ENCODE results near the gene MITD1.
A peak's percentile ranks its signal among the peaks of the same experiment; 100 is the strongest.
"Not testable (repeated sequence)": the region's sequence is repeated elsewhere in the genome, so short reads cannot be mapped to it uniquely, and the experiment has no call there.

The MITD1 gene

DNA sequence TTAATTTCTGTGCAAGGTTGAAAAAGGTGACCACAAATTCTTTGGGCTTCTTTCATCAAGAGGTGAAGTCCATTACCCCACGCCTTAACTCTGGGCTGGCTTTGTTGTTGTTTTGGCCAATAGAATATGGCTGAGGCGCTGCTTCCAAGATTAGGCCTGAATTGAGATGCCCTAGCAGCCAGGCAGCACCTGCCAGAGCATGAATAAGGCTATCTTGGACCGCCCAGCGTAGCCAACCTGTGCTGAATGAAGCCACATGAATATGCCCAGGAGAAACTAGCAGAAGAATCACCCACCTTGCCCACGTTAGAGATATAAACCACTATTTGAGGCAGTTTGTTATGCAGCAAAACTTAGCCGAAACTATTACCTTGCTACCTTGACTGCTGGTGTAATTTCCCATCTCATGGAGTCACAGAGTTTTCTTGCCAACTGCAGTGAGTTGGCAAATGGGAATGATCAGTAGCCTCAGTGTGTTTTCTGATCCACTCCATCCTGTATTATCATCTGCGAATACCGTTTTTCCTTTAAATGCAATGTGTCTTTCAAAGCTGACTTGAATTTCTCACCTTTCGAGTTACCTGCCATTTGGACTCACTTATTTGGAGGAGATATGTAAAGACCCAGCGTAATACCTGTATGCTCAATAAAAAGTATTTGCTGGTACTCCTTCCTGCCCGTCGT lies 26.8 kb downstream of the MITD1 start:
- H3K36me3 ChIP-seq (ENCODE audit: control insufficient read depth, insufficient read depth, low read length) = peaks cover 16% of the 10 kb centered on the region
- peak overlapping the region; percentile 93 for H3K4me3 ChIP-seq (ENCODE audit: low read depth, low read length)
- H3K9ac ChIP-seq (ENCODE audit: low read depth, low read length) = peak overlapping the region; percentile 90
- no peaks in the 10 kb centered on the region for H3K27me3 ChIP-seq (ENCODE audit: control insufficient read depth, insufficient read depth, low read length)
- H3K4me1 ChIP-seq (ENCODE audit: control insufficient read depth, insufficient read depth, low read length) = peaks cover 5% of the 10 kb centered on the region
- H3K9me3 ChIP-seq (ENCODE audit: control insufficient read depth, insufficient read depth, low read length) = no peaks in the 10 kb centered on the region
- H3K27ac ChIP-seq (ENCODE audit: low read depth, low read length) = no peak overlapping the region

DNA sequence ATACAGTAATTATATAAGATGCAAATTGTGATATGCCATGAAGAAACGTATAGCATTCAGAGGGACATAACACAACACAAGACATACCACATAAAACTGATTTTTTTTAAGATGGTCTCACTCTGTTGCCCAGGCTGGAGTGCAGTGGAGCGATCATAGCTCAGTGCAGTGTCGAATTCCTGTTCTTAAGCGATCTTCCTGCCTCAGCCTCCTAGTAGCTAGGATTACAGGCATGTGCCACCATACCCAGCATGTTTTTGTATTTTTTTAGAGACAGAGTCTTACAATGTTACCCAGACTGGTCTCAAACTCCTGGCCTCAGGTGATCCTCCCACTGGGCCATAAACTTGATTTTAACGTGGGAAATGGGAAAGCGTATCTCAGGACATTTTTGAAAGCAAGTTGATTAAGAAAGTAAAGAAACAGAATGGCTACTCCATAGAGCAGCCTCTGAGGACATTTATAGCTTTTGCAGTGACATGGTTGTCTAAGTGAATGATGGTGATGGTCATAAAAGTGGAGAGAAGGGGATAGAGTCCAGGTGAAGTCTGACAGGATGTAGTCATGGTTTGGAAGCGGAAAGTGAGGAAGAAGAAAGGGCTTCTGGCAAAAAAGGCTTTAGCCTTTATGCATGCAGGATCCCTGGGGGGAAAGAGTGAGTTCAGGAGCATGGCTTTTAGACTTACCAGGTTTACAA lies 28.5 kb downstream of the MITD1 start:
- H3K9ac ChIP-seq (ENCODE audit: low read depth, low read length) = no peak overlapping the region

DNA sequence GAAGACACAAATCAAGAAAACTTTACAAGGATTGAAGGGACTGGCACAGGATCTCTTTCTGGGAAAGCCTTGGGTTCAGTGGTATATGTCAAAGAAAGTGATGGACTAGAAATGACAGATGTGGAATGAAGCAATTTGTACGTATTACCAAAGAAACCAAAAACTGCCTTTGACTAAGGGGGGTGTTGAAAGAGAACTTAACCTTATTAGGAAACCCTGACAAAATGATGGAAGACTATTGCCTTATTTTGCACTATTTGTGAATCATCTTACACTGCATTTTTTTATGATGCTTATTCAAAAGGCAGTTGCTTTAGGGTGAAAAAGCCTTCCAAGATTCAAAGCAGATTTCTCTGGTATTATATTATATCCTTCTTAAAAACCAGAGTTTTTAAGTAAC lies 30.2 kb downstream of the MITD1 start:
- Histone ChIP-seq H3K27me3 (ENCODE audit: control insufficient read depth, insufficient read depth, low read length) (no peaks in the 10 kb centered on the region), H3K27ac (ENCODE audit: low read depth, low read length) (no peak overlapping the region), H3K4me3 (ENCODE audit: low read depth, low read length) (no peak overlapping the region), H3K36me3 (ENCODE audit: control insufficient read depth, insufficient read depth, low read length) (no peaks in the 10 kb centered on the region), H3K9ac (ENCODE audit: low read depth, low read length) (no peak overlapping the region), H3K9me3 (ENCODE audit: control insufficient read depth, insufficient read depth, low read length) (no peaks in the 10 kb centered on the region), H3K4me1 (ENCODE audit: control insufficient read depth, insufficient read depth, low read length) (peaks cover 1% of the 10 kb centered on the region)

More for the DNA sequence above, 28.5 kb downstream of the MITD1 start:
- H3K4me3 ChIP-seq (ENCODE audit: low read depth, low read length) = no peak overlapping the region
- H3K9me3 ChIP-seq (ENCODE audit: control insufficient read depth, insufficient read depth, low read length) = no peaks in the 10 kb centered on the region
- peaks cover 8% of the 10 kb centered on the region for H3K36me3 ChIP-seq (ENCODE audit: control insufficient read depth, insufficient read depth, low read length)
- peaks cover 5% of the 10 kb centered on the region for H3K4me1 ChIP-seq (ENCODE audit: control insufficient read depth, insufficient read depth, low read length)
- H3K27ac ChIP-seq (ENCODE audit: low read depth, low read length) = no peak overlapping the region
- no peaks in the 10 kb centered on the region for H3K27me3 ChIP-seq (ENCODE audit: control insufficient read depth, insufficient read depth, low read length)

DNA sequence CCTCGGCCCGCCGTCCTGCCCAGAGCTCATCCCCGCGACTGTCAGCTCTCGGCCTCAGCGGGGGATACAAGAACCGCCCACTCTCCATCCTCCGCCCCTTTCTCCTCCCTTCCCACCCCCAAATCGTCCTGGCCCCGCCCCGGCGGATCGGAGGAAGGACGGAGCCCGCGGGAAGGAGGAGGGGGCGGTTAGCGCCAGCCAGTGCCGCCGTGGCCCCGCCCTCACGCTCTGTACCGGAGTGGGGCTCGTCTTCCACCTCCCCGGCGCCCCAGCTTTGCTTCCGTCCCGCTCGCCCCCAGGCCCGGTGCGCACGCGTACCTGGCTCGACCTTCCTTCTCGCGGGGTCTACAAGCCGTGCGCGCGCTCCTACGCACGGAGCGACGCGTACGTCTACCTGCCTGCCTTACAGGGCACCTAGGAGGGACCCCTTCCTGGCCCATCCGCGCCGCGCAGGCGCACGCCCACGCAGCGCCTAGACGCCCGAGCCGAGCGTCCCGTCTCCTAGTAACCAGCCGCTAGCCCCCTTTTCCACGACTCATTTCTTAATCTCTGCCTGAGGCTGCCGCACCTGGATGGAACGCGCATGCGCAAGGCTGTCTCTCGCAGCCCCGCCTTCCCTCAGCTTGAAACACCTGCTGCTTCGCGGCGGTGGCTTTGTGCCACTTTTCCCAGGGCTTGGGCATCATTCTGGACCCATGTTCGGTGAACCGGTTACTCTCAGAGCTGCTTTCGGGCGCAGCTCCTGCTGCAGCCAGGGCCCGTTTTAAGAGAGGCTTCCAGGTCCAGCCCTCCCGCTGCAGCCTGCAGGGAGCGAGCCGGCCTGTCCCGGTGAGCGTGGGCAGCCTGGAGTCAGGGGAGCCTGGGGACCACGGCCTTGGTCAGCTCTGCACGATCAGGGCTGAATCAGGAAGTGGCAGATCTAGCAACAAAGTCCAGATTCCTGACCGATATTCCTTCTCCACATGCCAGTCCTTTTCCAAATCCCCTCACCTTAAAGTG lies 39.4 kb downstream of the MITD1 start, which contains the start of gene C2orf15:
C2orf15 (plus strand) TSS at position 598 of the 999 bp plus-strand sequence. CDS start 8,852 bp downstream, outside the sequence.
- Histone ChIP-seq H3K27ac (ENCODE audit: low read depth, low read length) (peak within 1 kb of the TSS; percentile 92), H3K4me1 (ENCODE audit: control insufficient read depth, insufficient read depth, low read length) (0 out of 2 replicates have a peak, but pooled peaks cover 4% of the 10 kb centered on the region), H3K9me3 (ENCODE audit: control insufficient read depth, insufficient read depth, low read length) (peaks cover 9% of the 10 kb centered on the region; the same call in 1 of the 2 replicates), H3K36me3 (ENCODE audit: control insufficient read depth, insufficient read depth, low read length) (no peaks in the 10 kb centered on the region), H3K9ac (ENCODE audit: low read depth, low read length) (peak within 1 kb of the TSS; percentile 58), H3K27me3 (ENCODE audit: control insufficient read depth, insufficient read depth, low read length) (no peaks in the 10 kb centered on the region; the same call in 1 of the 2 replicates), H3K4me3 (ENCODE audit: low read depth, low read length) (peak within 1 kb of the TSS; percentile 83)

- H3K9ac ChIP-seq (ENCODE audit: low read depth, low read length) = peak overlapping the region; percentile 48
- H3K4me3 ChIP-seq (ENCODE audit: low read depth, low read length) = peak overlapping the region; percentile 83
- H3K36me3 ChIP-seq (ENCODE audit: control insufficient read depth, insufficient read depth, low read length) = no peaks in the 10 kb centered on the region
- H3K27ac ChIP-seq (ENCODE audit: low read depth, low read length) = peak overlapping the region; percentile 92
- no peaks in the 10 kb centered on the region; the same call in 1 of the 2 replicates for H3K27me3 ChIP-seq (ENCODE audit: control insufficient read depth, insufficient read depth, low read length)
- H3K9me3 ChIP-seq (ENCODE audit: control insufficient read depth, insufficient read depth, low read length) = peaks cover 9% of the 10 kb centered on the region; the same call in 1 of the 2 replicates
- H3K4me1 ChIP-seq (ENCODE audit: control insufficient read depth, insufficient read depth, low read length) = 0 out of 2 replicates have a peak, but pooled peaks cover 4% of the 10 kb centered on the region
Observed at GRCh38 chr2:99140860-99141109, 40.1 kb downstream of the MITD1 start.

DNA sequence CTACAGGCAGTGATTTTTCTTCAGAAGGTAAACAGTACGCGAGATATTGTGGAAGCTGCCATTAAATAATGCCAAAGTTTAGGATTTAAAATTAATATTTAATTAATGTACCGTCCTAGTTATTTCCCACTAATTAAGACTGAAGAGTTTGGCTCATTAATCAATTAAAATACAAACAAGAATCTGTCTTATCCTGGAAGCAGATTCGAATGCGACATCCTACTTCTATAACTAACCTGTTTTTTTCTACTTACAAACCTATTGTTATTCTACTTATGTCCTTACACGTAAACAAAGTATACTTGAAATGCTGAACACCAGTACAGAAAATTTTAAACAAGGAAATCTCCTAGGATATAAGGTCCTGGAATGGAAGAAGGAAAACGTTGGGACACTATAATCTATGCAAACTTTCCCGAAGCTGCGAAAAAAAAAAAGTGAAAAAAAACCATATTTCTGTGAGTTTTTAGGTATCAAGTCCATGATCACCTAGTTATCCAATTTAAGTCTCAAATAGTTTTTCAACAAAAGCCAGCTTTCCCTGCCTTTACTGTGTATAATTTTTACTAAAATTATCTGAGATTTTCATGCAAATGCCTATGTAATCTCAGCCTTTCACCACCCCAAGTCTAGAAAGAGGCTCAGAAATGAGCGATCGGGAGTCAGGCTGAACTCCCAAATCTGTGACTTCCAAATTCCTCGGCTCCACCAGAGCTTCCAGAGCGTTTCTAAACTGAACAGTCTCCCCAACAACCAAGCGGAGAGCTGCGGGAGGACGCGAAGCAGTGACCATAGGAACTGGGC lies 40.6 kb downstream of the MITD1 start:
- peak overlapping the region; percentile 83 for H3K4me3 ChIP-seq (ENCODE audit: low read depth, low read length)
- peak overlapping the region; percentile 92 for H3K27ac ChIP-seq (ENCODE audit: low read depth, low read length)
- peaks cover 13% of the 10 kb centered on the region; the same call in 1 of the 2 replicates for H3K9me3 ChIP-seq (ENCODE audit: control insufficient read depth, insufficient read depth, low read length)

GRCh38 chr2:99139003-99139402 lies 41.9 kb downstream of the MITD1 start:
- Histone ChIP-seq H3K4me3 (ENCODE audit: low read depth, low read length) (no peak overlapping the region), H3K9me3 (ENCODE audit: control insufficient read depth, insufficient read depth, low read length) (peaks cover 24% of the 10 kb centered on the region), H3K36me3 (ENCODE audit: control insufficient read depth, insufficient read depth, low read length) (no peaks in the 10 kb centered on the region), H3K4me1 (ENCODE audit: control insufficient read depth, insufficient read depth, low read length) (0 out of 2 replicates have a peak, but pooled peaks cover 4% of the 10 kb centered on the region), H3K9ac (ENCODE audit: low read depth, low read length) (no peak overlapping the region), H3K27ac (ENCODE audit: low read depth, low read length) (no peak overlapping the region), H3K27me3 (ENCODE audit: control insufficient read depth, insufficient read depth, low read length) (no peaks in the 10 kb centered on the region; the same call in 1 of the 2 replicates)

More for the DNA sequence above, 40.6 kb downstream of the MITD1 start:
- Histone ChIP-seq H3K9ac (ENCODE audit: low read depth, low read length) (peak overlapping the region; percentile 48), H3K27me3 (ENCODE audit: control insufficient read depth, insufficient read depth, low read length) (no peaks in the 10 kb centered on the region; the same call in 1 of the 2 replicates), H3K4me1 (ENCODE audit: control insufficient read depth, insufficient read depth, low read length) (0 out of 2 replicates have a peak, but pooled peaks cover 4% of the 10 kb centered on the region), H3K36me3 (ENCODE audit: control insufficient read depth, insufficient read depth, low read length) (no peaks in the 10 kb centered on the region)

DNA sequence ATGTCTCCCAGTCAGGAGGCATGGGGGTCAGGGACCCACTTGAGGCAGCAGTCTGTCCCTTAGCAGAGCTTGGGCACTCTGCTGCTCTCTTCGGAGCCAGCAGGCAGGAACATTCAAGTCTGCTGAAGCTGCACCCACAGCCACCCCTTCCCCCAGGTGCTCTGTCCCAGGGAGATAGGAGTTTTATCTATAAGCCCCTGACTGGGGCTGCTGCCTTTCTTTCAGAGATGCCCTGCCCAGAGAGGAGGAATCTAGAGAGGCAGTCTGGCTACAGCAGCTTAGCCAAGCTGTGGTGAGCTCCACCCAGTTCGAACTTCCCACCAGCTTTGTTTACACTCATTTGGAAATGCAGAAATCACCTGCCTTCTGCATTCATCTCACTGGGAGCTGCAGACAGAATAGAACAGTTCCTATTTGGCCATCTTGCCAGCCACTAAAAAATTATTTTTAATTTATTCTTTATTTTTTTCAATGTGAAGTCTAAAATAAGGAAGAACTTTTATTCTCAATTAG lies 45.8 kb downstream of the MITD1 start:
- not testable (repeated sequence) for H3K4me3 ChIP-seq (ENCODE audit: low read depth, low read length); H3K9ac ChIP-seq (ENCODE audit: low read depth, low read length); H3K4me1 ChIP-seq (ENCODE audit: control insufficient read depth, insufficient read depth, low read length); H3K27me3 ChIP-seq (ENCODE audit: control insufficient read depth, insufficient read depth, low read length); H3K27ac ChIP-seq (ENCODE audit: low read depth, low read length); H3K36me3 ChIP-seq (ENCODE audit: control insufficient read depth, insufficient read depth, low read length)
- peaks cover 34% of the 10 kb centered on the region for H3K9me3 ChIP-seq (ENCODE audit: control insufficient read depth, insufficient read depth, low read length)

DNA sequence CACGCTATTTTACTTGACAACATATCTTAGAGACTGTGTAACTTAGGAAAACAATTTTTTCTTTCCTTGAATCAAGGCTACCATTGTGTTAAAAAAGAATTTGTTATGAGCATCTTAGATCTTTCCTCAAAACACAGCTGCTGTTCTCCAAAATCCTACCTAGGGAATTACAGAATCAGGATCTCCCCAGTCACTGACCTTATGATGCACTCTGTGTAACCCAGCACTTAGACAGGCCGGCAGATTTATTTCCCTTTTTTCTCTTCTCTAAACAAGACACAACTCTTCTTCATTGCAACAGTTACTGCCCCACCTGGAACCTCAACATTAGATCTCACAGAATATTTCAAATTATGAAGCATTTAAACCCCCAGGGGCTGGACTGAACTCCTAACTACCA lies 52.9 kb downstream of the MITD1 start:
- peaks cover 12% of the 10 kb centered on the region for H3K36me3 ChIP-seq (ENCODE audit: control insufficient read depth, insufficient read depth, low read length)
- no peaks in the 10 kb centered on the region for H3K27me3 ChIP-seq (ENCODE audit: control insufficient read depth, insufficient read depth, low read length)
- no peak overlapping the region for H3K9ac ChIP-seq (ENCODE audit: low read depth, low read length)
- no peaks in the 10 kb centered on the region for H3K4me1 ChIP-seq (ENCODE audit: control insufficient read depth, insufficient read depth, low read length)
- H3K27ac ChIP-seq (ENCODE audit: low read depth, low read length) = no peak overlapping the region
- H3K4me3 ChIP-seq (ENCODE audit: low read depth, low read length) = no peak overlapping the region
- H3K9me3 ChIP-seq (ENCODE audit: control insufficient read depth, insufficient read depth, low read length) = peaks cover 5% of the 10 kb centered on the region
